Glomerular endothelial cell (primary cell): ENCODE data around the gene LRRC40. TPM values are rescaled to one million over a fixed set of nuclear protein-coding genes. Genes with fewer than 3 reads are reported as not detected.
"Not testable (repeated sequence)": the region's sequence is repeated elsewhere in the genome, so short reads cannot be mapped to it uniquely, and the experiment has no call there.

Experiments
- DNase-seq: peaks from one replicate; pipeline ENCODE4 v3.0.0-alpha.2; 2011; ENCODE audit warnings: low read depth, low spot score; ENCODE audit errors: extremely low read depth
- total RNA-seq: library from RNA; depleted of rRNA; stranded (reverse); fragments of >200 nt; gene quantifications from 2 replicates; pipeline ENCODE4 v1.2.3, GENCODE V29; 2015

The LRRC40 gene
- total RNA-seq, 1 donor from 2014 or later = 18.3 TPM

- DNase-seq = no peak
These were observed 1.2 kb downstream of the LRRC40 start for GRCh38 chr1:70204139-70204538.

DNA sequence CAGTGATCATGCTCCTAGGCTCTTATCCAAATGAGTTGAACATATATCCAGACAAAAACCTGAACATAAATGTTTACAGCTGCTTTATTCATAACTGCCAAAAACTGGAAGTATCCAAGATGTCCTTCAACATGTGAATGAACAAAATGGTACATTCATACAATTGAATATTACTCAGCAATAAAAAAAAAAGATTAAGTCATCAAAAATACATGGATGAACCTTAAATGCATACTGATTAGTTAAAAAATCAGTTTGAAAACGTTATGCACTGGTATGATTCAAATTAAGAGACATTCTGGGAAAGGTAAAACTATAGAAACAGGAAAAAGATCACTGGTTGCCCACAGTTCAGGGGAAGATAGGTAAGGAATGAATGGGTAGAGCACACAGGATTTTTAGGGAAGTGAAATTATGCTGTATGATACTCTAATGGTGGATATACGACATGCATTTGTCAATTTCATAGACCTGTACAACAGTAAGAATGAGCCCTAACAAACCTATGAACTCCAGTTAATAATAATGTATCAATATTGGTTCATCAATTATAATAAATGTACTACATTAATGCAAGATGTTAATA lies 3.1 kb downstream of the LRRC40 start:
- no peak for DNase-seq

GRCh38 chr1:70200065-70200464 lies 5.3 kb downstream of the LRRC40 start:
- DNase-seq = no peak

DNA sequence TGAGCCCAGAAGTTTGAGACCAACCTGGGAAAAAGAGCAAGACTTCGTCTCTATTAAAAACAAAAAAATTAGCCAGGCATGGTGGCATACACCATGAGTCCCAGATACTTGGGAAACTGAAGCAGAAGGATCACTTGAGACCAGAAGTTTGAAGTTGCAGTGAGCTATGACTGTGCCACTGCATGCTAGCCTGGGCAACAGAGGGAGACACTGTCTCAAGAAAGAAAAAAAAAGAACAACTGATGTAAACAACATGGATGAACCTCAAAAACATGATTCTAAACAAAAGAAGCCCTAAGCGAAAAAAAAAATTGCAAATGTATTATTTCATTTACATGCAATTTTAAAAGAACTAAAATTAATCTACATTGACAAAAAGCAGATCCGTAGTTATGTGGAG lies 9.0 kb downstream of the LRRC40 start:
- DNase-seq = no peak

- DNase-seq = no peak
These were observed 10.0 kb downstream of the LRRC40 start for GRCh38 chr1:70195342-70195741.

GRCh38 chr1:70194601-70195000 lies 10.8 kb downstream of the LRRC40 start:
- no peak for DNase-seq

DNA sequence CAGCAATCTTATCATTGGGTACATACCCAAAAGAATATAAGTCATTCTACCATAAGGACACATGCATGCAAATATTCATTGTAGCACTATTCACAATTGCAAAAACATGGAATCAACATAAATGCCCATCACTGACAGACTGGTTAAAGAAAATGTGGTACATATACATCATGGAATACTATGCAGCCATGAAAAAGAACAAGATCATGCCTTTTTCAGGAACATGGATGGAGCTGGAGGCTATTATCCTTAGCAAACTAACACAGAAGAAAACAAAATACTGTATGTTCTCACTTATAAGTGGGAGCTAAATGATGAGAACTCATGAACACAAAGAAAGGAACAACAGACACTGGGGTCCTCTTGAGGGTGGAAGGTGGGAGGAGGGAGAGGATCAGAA lies 12.9 kb downstream of the LRRC40 start:
- DNase-seq = not testable (repeated sequence)

GRCh38 chr1:70190180-70190579 lies 15.2 kb downstream of the LRRC40 start:
- DNase-seq = no peak

DNA sequence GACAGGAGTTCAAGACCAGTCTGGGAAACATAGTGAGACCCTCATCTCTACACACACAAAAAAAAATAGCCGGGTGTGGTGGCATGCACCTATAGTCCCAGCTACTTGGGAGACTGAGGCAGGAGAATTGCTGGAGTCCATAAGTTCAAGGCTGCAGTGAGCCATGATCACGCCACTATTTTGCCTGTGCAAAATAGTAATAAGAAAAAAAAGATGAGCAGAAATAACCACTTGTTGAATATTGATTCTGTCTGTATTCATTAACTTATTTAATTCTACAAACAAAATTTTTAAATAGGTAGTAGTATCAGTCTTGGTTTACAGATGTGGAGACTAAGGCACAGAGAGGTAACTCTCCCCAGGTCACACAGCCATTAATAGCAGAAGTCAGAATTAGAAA lies 16.9 kb downstream of the LRRC40 start:
- DNase-seq = no peak

- not testable (repeated sequence) for DNase-seq
These were observed 20.2 kb downstream of the LRRC40 start for GRCh38 chr1:70185181-70185580.

GRCh38 chr1:70171512-70171911 lies 33.9 kb downstream of the LRRC40 start:
- no peak for DNase-seq

GRCh38 chr1:70169018-70169839 lies 36.1 kb downstream of the LRRC40 start:
- DNase-seq = no peak

DNA sequence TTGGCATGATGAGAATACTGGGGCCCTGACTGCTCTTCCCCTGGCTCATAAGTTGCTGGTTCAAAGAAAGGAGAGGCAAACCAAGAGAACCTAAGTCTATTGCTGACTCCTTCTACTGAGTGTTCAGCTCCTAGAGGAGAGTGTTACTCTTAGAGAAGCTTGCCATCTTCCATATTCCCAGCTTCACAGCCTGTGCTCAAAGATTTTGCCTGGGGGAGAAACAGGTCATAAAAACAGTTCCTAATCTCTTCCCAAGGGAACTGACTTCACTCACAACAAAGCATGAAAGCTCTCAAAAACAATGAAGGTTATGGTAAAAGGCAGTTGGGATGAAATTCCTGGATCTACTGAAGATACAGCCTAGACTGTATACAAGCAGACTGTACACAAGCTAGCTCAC lies 37.1 kb downstream of the LRRC40 start:
- no peak for DNase-seq

GRCh38 chr1:70164350-70164749 lies 41.0 kb downstream of the LRRC40 start:
- no peak for DNase-seq

- no peak for DNase-seq
These were observed 48.8 kb downstream of the LRRC40 start for GRCh38 chr1:70156529-70157120.

DNA sequence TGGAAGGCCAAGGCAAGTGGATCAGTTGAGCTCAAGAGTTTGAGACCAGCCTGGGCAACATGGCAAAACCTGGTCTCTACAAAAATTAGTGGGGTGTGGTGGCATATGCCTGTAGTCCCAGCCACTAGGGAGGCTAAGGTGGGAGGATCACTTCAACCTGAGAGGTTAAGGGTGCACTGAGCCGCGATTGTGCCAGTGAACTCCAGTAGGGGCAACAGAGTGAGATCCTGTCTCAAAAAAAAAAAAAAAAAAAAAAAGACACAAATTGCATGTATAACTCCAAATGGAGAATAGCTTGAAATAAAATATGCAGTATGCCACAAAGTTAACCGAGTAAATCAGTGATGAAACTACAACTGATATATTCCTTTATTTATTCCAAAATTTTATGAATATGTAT lies 51.6 kb downstream of the LRRC40 start:
- DNase-seq = no peak

DNA sequence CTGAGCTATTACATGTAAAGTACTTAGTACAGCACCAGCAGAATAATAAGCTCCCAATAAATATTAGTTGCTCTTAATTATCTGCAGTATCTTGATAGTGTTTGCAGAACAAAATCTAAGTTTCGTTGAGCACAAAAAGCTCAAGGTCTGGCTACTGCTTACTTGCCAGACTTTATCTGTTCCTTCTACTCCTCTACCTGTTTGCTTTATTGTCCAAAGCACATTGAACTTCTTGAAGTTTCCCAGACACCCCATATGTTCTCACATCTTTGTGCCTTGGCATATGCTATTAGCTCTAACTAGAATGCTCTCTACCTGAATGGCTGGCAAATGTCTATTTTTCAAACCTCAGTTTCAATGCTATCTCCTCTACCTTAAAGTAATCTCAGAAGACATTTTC lies 54.9 kb downstream of the LRRC40 start:
- no peak for DNase-seq

DNA sequence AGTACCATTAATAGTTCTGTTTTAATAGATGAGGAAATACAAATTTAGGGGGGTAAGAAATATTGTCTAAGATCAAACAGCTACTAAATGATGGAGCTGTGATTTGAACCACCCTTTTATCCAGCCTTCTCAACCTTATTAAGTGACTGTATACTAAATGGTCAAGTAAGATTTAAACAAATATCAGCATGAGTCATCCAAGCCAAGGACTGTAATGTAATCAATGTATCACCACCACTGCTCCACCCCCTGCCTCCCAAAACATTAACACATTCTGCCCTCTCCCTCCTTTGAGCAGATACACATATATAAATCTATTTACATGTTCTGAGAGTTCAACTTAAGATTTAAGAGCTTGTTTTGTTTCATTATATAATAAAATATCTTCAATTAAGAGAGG lies 58.9 kb downstream of the LRRC40 start:
- DNase-seq = no peak

DNA sequence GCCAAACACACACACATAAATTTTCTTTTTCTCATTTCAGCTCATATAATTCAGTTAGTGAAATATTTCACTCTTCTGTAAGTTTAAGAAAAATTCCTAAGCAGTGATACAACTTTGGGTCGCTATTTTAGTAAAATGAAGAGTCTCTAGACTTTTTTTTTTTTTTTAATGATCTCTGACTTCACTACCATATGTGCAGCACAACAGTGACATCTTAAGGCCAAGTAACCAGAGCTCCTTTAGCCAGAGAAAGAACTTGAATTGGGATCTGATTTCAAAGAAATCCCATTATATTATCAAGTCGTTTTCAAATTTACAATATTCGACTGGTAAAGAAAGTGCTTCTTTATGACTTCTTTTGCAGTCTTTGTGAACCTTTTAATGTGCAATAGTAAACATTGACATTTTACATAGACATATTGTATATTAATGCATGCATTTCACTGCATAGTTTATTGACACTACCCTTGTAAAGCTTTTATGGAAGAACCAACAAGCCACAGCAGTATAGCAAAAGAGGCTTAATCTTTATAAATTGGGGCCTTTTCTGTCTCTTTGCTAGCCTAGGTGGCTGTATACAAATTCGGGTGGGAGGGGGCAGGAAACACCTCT lies 62.2 kb downstream of the LRRC40 start:
- DNase-seq = no peak

DNA sequence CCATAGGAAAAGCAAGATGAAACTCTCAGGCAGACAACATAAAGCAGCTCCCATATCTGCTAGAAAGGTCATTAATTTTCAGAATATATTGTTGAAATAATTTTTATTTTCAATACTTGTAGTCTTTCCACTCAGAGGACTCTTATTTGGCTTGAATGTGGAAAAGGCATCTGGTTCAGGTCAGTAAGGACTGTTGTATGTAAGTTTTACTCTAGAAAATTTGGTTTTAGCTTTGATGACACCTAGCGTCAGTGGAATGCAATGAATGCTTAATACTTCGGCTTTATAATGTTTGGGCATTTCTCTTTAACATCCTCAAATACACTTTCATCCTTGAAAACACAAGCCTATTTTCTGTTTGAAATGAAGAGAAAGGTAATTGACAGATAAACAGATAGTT lies 63.3 kb downstream of the LRRC40 start:
- DNase-seq = no peak

- DNase-seq = no peak
These were observed 64.5 kb downstream of the LRRC40 start for GRCh38 chr1:70140894-70141293.

DNA sequence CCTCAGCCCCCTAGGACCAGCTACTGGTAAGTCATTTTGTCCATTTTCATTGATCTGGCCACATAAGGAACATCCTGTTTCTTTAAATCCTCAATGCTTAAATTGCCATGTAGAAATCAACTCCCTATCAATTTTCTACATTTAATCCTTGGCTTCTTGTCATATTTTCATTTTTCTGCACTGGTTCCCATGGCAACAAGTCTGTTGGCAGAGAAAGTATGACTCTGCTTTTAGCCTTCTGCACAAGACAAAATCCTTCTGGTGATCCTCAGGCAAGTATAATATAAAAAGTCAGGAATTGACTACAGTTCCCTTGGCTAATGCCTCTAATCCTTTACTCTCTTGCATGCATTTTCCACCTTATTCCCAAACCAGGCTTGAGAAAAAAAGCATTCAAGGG lies 65.0 kb downstream of the LRRC40 start:
- no peak for DNase-seq
